GM23338 (cell line): ENCODE data around the gene SSR4. TPM values are rescaled to one million over a fixed set of nuclear protein-coding genes. Genes with fewer than 3 reads are reported as not detected.
"Not testable (repeated sequence)": the region's sequence is repeated elsewhere in the genome, so short reads cannot be mapped to it uniquely, and the experiment has no call there.

Experiments used
- ATAC-seq: fragments of 200-7000 bp; cut with Tn5 transposase; 3 replicates; pipeline ENCODE4 v1.9.1; 2020
- DNase-seq: peaks from one replicate; pipeline ENCODE4 v3.0.0-alpha.2; 2015; ENCODE audit warnings: low spot score
- H2AFZ ChIP-seq: fragments of 200-600 bp; sonication (generic); 2 replicates; pipeline ENCODE4 v1.8.0; 2016; ENCODE audit warnings: antibody characterized with exemption, mild to moderate bottlenecking, moderate library complexity
- H3F3A ChIP-seq: fragments of 200-600 bp; sonication (generic); replicated peaks from 2 replicates; pipeline ENCODE4 v1.8.0; 2017; ENCODE audit warnings: antibody characterized with exemption, mixed run types, low read depth
- H3K27ac ChIP-seq: fragments of 200-600 bp; sonication (generic); 2 replicates; pipeline ENCODE4 v1.6.1; 2016; ENCODE audit warnings: low read depth
- H3K27me3 ChIP-seq: fragments of 200-600 bp; sonication (generic); 2 replicates; pipeline ENCODE4 v1.8.0; 2016; ENCODE audit warnings: mild to moderate bottlenecking, mixed run types, moderate library complexity; ENCODE audit not compliant: insufficient read depth
- H3K36me3 ChIP-seq: fragments of 200-600 bp; sonication (generic); 2 replicates; pipeline ENCODE4 v1.8.0; 2016; ENCODE audit warnings: mild to moderate bottlenecking; ENCODE audit not compliant: insufficient read depth
- H3K4me1 ChIP-seq: fragments of 200-600 bp; sonication (generic); 2 replicates; pipeline ENCODE4 v1.8.0; 2016; ENCODE audit warnings: mild to moderate bottlenecking, moderate library complexity; ENCODE audit not compliant: insufficient read depth
- H3K4me2 ChIP-seq: fragments of 200-600 bp; sonication (generic); 2 replicates; pipeline ENCODE4 v1.7.1; 2017; ENCODE audit warnings: mixed run types
- H3K4me3 ChIP-seq: fragments of 200-600 bp; sonication (generic); 2 replicates; pipeline ENCODE4 v1.6.1; 2016; ENCODE audit warnings: mixed run types
- H3K79me2 ChIP-seq: fragments of 200-600 bp; sonication (generic); replicated peaks from 2 replicates; pipeline ENCODE4 v1.8.0; 2017; ENCODE audit warnings: mild to moderate bottlenecking; ENCODE audit not compliant: insufficient read depth
- H3K9me2 ChIP-seq: fragments of 200-600 bp; sonication (generic); 2 replicates; pipeline ENCODE4 v1.8.0; 2017; ENCODE audit not compliant: insufficient read depth
- H4K20me1 ChIP-seq: fragments of 200-600 bp; sonication (generic); replicated peaks from 2 replicates; pipeline ENCODE4 v1.8.0; 2017; ENCODE audit warnings: mild to moderate bottlenecking; ENCODE audit not compliant: insufficient read depth
- H3K27ac Mint-ChIP-seq: 2 replicates; pipeline ENCODE4 v1.8.0; 2020; ENCODE audit warnings: inconsistent platforms, mild to moderate bottlenecking, moderate library complexity, mixed read lengths
- H3K27me3 Mint-ChIP-seq: 3 replicates; pipeline ENCODE4 v1.8.0; 2022; ENCODE audit warnings: low read depth, mild to moderate bottlenecking, moderate library complexity, mixed read lengths, inconsistent platforms; ENCODE audit not compliant: insufficient read depth, poor library complexity
- H3K36me3 Mint-ChIP-seq: 3 replicates; pipeline ENCODE4 v1.8.0; 2021; ENCODE audit warnings: low read depth, mild to moderate bottlenecking, inconsistent platforms, moderate library complexity, mixed read lengths
- H3K4me1 Mint-ChIP-seq: 3 replicates; pipeline ENCODE4 v1.8.0; 2020; ENCODE audit warnings: mild to moderate bottlenecking, inconsistent platforms, mixed read lengths
- H3K4me3 Mint-ChIP-seq: 3 replicates; pipeline ENCODE4 v1.8.0; 2021; ENCODE audit warnings: moderate library complexity, mild to moderate bottlenecking, inconsistent platforms, mixed read lengths
- H3K9me3 Mint-ChIP-seq: 3 replicates; pipeline ENCODE4 v1.8.0; 2020; ENCODE audit warnings: moderate library complexity, mild to moderate bottlenecking, inconsistent platforms, mixed read lengths
- CREB1 ChIP-seq: fragments of 250-450 bp; sonication (Bioruptor Pico); IDR thresholded peaks from 2 replicates; pipeline ENCODE4 v1.5.0; 2020; ENCODE audit warnings: low read depth, mild to moderate bottlenecking, moderate library complexity
- EZH2 ChIP-seq: fragments of 200-600 bp; sonication (generic); IDR thresholded peaks from one replicate; pipeline ENCODE4 v1.8.0; 2017; ENCODE audit warnings: antibody characterized with exemption, mild to moderate bottlenecking, low read depth; ENCODE audit not compliant: unreplicated experiment
- EZH2phosphoT487 ChIP-seq: fragments of 200-600 bp; sonication (generic); IDR thresholded peaks from one replicate; pipeline ENCODE4 v1.8.1; 2018; ENCODE audit warnings: antibody characterized with exemption; ENCODE audit not compliant: unreplicated experiment
- JUNB ChIP-seq: IDR thresholded peaks from one replicate; pipeline ENCODE4 v1.6.1; 2016; ENCODE audit warnings: antibody characterized with exemption; ENCODE audit not compliant: unreplicated experiment
- NANOG ChIP-seq: IDR thresholded peaks from 2 replicates; pipeline ENCODE4 v1.6.1; 2016; ENCODE audit warnings: antibody characterized with exemption, borderline replicate concordance
- STAT1 ChIP-seq: IDR thresholded peaks from one replicate; pipeline ENCODE4 v1.6.1; 2016; ENCODE audit warnings: antibody characterized with exemption; ENCODE audit not compliant: unreplicated experiment
- ZNF114 ChIP-seq: fragments of 250-450 bp; sonication (Bioruptor Pico); IDR thresholded peaks from 2 replicates; pipeline ENCODE4 v1.5.0; 2020; ENCODE audit warnings: mild to moderate bottlenecking, moderate library complexity
- polyA plus RNA-seq: library from polyadenylated mRNA; unstranded; fragments of >200 nt; fragmentation: Nextera tagmentation; extraction: Ambion mirVana; gene quantifications from 2 replicates; pipeline ENCODE4 v1.2.1, GENCODE V29; 2016
- total RNA-seq: library from RNA; depleted of rRNA; stranded (reverse); fragments of >200 nt; shearing (Covaris generic); gene quantifications from 2 replicates; pipeline ENCODE4 v1.2.3, GENCODE V29; 2014
- TF ChIP-seq, protein P1 (sequence below), 2 experiments: fragments of 200-600 bp in 1 of 2; sonication (generic) in 1 of 2; conservative IDR thresholded peaks; 2 replicates each; pipeline versions ENCODE4 v1.5.1 to v1.6.1; 2016 to 2017; ENCODE audit warnings: antibody characterized with exemption in 2 of 2, low read depth in 2 of 2, mild to moderate bottlenecking in 2 of 2, moderate library complexity in 1 of 2
- TF ChIP-seq, protein P2 (sequence below): IDR thresholded peaks from 2 replicates; pipeline ENCODE4 v1.6.1; 2016; ENCODE audit warnings: antibody characterized with exemption

The SSR4 gene
- total and polyA plus RNA-seq, 2 experiments from 2014 or later: 107 to 352 TPM

DNA sequence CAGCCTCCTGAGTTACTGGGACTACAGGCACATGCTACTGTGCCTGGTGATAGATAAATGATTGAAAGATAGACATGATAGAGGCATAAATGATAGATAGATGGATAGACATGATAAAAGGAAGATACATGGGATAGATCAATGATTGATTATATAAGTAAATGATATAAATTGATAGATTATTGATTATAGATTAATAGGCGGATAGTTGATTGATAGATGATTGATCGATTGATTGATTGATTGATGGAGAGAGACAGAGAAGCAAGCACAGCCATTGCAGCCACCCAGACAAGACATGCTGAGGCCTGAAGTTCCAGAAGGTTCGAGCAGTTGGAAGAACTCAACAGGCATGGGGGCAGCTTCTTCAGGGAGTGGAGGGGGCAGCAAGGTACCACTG lies 48.1 kb upstream of the SSR4 start (continued):
- TF ChIP-seq, protein P1, sequence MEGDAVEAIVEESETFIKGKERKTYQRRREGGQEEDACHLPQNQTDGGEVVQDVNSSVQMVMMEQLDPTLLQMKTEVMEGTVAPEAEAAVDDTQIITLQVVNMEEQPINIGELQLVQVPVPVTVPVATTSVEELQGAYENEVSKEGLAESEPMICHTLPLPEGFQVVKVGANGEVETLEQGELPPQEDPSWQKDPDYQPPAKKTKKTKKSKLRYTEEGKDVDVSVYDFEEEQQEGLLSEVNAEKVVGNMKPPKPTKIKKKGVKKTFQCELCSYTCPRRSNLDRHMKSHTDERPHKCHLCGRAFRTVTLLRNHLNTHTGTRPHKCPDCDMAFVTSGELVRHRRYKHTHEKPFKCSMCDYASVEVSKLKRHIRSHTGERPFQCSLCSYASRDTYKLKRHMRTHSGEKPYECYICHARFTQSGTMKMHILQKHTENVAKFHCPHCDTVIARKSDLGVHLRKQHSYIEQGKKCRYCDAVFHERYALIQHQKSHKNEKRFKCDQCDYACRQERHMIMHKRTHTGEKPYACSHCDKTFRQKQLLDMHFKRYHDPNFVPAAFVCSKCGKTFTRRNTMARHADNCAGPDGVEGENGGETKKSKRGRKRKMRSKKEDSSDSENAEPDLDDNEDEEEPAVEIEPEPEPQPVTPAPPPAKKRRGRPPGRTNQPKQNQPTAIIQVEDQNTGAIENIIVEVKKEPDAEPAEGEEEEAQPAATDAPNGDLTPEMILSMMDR (conservative IDR thresholded peaks at IDR 0.05; ENCODE audit: low read depth in 2 of 2): no peak
- no peak for TF ChIP-seq EZH2
- TF ChIP-seq, protein P2, sequence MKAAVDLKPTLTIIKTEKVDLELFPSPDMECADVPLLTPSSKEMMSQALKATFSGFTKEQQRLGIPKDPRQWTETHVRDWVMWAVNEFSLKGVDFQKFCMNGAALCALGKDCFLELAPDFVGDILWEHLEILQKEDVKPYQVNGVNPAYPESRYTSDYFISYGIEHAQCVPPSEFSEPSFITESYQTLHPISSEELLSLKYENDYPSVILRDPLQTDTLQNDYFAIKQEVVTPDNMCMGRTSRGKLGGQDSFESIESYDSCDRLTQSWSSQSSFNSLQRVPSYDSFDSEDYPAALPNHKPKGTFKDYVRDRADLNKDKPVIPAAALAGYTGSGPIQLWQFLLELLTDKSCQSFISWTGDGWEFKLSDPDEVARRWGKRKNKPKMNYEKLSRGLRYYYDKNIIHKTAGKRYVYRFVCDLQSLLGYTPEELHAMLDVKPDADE: no peak
- no peak for TF ChIP-seq CREB1 (CRISPR knock-in tag)

DNA sequence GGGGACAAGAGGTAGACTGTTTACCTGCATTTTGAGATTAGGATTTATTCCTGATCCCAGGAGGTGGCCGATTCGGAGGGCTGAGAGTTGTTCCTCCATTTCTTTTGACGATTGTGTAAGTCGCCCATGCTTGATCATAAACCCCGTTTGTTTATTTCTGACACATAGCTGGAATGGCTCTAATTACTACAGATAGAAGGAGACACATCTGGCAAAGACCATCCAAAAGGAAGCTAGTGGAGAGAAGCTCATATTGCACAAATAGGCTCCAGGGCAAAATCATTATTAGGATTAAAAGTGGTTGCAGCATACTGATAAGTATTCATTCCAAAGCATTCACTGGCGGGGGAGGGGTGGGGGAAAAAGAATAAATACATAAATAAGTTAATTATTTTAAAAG lies 47.5 kb upstream of the SSR4 start:
- not testable (repeated sequence) for DNase-seq, H3K27me3 Mint-ChIP-seq, H3K27ac ChIP-seq, ATAC-seq, H3K27ac Mint-ChIP-seq, H3F3A ChIP-seq, H2AFZ ChIP-seq, H3K9me2 ChIP-seq, H3K4me2 ChIP-seq, H3K79me2 ChIP-seq, H3K4me3 Mint-ChIP-seq, H3K27me3 ChIP-seq, H3K36me3 Mint-ChIP-seq, H3K9me3 Mint-ChIP-seq, H3K4me1 ChIP-seq, H3K4me3 ChIP-seq, H4K20me1 ChIP-seq, H3K36me3 ChIP-seq, H3K4me1 Mint-ChIP-seq

DNA sequence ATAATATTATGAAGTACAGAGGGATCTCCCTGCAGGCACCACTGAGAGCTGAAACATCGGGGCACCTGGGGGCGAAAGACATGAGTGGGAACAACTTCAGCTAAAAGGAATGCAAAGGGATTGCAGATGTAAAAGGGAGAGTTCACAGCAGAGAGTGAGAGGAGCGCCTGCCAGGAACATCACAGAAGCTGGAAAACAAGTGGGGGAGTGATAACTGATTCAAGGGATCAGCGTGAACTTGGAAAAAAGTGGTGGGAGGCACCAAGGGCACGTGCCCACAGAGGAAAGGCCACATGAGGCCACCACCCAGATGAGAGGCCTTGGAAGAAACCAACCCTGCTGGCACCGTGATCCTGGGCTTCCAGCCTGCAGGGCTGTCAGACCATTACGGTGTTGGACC lies 45.5 kb upstream of the SSR4 start:
- H3K27me3 Mint-ChIP-seq, H3K27ac ChIP-seq, H3K4me1 Mint-ChIP-seq, H2AFZ ChIP-seq, H3K4me3 ChIP-seq, H3K9me3 Mint-ChIP-seq, H3K27ac Mint-ChIP-seq, H3K4me2 ChIP-seq, H3K36me3 Mint-ChIP-seq, H3K9me2 ChIP-seq, DNase-seq, H3F3A ChIP-seq, H4K20me1 ChIP-seq, H3K4me3 Mint-ChIP-seq, H3K79me2 ChIP-seq, H3K27me3 ChIP-seq, ATAC-seq, H3K36me3 ChIP-seq, H3K4me1 ChIP-seq: not testable (repeated sequence)

DNA sequence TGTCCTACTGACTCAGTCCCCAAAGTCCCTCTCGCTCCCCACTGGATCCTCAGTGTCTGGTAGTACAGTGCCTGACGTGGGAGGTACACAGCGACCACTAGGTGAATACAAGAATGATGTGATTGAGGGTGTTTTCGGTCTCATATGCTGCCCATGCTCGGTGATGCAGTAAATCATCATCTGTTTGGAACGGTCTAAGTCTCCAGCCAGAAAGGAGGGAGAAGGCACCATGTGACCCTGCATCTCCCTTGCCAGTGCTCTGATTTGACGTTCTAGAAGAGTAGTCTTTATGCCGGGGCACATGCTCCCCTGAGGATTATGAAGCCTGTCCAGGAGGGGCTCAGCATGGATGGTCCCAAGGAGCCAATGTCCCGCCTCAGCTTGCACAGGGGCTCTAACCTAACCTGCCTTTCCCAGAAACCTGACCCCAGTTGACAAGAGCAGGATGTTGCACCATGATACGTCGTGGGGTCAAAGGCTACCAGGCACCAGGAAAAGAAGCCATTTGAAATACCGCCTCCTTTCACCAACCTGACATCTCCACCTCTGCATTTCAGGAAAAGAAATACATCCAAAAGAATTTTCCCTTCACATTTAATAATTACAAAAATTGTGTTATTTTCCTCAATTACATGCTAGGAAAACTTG lies 44.2 kb upstream of the SSR4 start:
- DNase-seq (no peak), ATAC-seq (no peak)
- H3K36me3 Mint-ChIP-seq: no peaks in the 10 kb centered on the region; the same call in 2 of the 3 replicates
- peaks cover 3% of the 10 kb centered on the region for H3K27me3 Mint-ChIP-seq
- Histone ChIP-seq H3K4me3 (no peak overlapping the region), H3K9me2 (no peaks in the 10 kb centered on the region), H3K27ac (no peak overlapping the region), H3K79me2 (no peaks in the 10 kb centered on the region), H3K27me3 (no peaks in the 10 kb centered on the region), H4K20me1 (no peaks in the 10 kb centered on the region), H2AFZ (no peak overlapping the region), H3K4me1 (no peaks in the 10 kb centered on the region), H3F3A (no peaks in the 10 kb centered on the region), H3K36me3 (no peaks in the 10 kb centered on the region), H3K4me2 (no peak overlapping the region)
- no peaks in the 10 kb centered on the region for H3K9me3 Mint-ChIP-seq
- no peak overlapping the region for H3K4me3 Mint-ChIP-seq
- H3K4me1 Mint-ChIP-seq: no peaks in the 10 kb centered on the region
- no peak overlapping the region for H3K27ac Mint-ChIP-seq
- TF ChIP-seq JUNB: no peak
- TF ChIP-seq STAT1: no peak
- no peak for TF ChIP-seq ZNF114 (CRISPR knock-in tag)
- TF ChIP-seq, protein P2: no peak
- TF ChIP-seq, protein P1 (conservative IDR thresholded peaks at IDR 0.05; ENCODE audit: low read depth in 2 of 2): no peak
- TF ChIP-seq EZH2phosphoT487: no peak
- no peak for TF ChIP-seq NANOG
- TF ChIP-seq CREB1 (CRISPR knock-in tag): no peak
